Chondrocyte (in vitro differentiated cells): Measurements from ENCODE around the gene CFAP299. TPM values are rescaled to one million over a fixed set of nuclear protein-coding genes. Genes with fewer than 3 reads are reported as not detected.

Experiments used
- DNase-seq: peaks from one replicate; pipeline ENCODE4 v3.0.0; 2021; ENCODE audit warnings: mixed read lengths, low spot score
- H3K27ac Mint-ChIP-seq: one replicate; pipeline ENCODE4 v1.8.0; 2021; ENCODE audit warnings: mild to moderate bottlenecking, moderate library complexity, mixed read lengths; ENCODE audit not compliant: unreplicated experiment
- H3K27me3 Mint-ChIP-seq: 2 replicates; pipeline ENCODE4 v1.8.0; 2021; ENCODE audit warnings: low read depth, mixed read lengths
- H3K36me3 Mint-ChIP-seq: 2 replicates; pipeline ENCODE4 v1.8.0; 2021; ENCODE audit warnings: low read depth, mixed read lengths
- H3K4me1 Mint-ChIP-seq: 2 replicates; pipeline ENCODE4 v1.8.0; 2021; ENCODE audit warnings: low read depth, mild to moderate bottlenecking, mixed read lengths
- H3K4me3 Mint-ChIP-seq: one replicate; pipeline ENCODE4 v1.8.0; 2021; ENCODE audit warnings: mild to moderate bottlenecking, moderate library complexity, mixed read lengths; ENCODE audit not compliant: unreplicated experiment
- H3K9me3 Mint-ChIP-seq: 2 replicates; pipeline ENCODE4 v1.8.0; 2021; ENCODE audit warnings: low read depth, mixed read lengths
- CTCF ChIP-seq: fragments of 200-600 bp; sonication (generic); IDR thresholded peaks from 2 replicates; pipeline ENCODE4 v1.5.0; 2021; ENCODE audit warnings: antibody characterized with exemption, mild to moderate bottlenecking, moderate library complexity
- total RNA-seq: library from RNA; stranded (reverse); gene quantifications from 3 replicates; pipeline ENCODE4 v1.2.1, GENCODE V29; 2021

Gene CFAP299
- total RNA-seq, 1 donor from 2014 or later: 0.52 TPM

GRCh38 chr4:80462621-80463091, 127.1 kb downstream of the CFAP299 start:
- Mint-ChIP-seq H3K4me3 (no peak overlapping the region), H3K27ac (no peak overlapping the region), H3K9me3 (no peaks in the 10 kb centered on the region), H3K4me1 (no peaks in the 10 kb centered on the region), H3K36me3 (no peaks in the 10 kb centered on the region), H3K27me3 (peaks cover 9% of the 10 kb centered on the region)
- no peak for TF ChIP-seq CTCF
- DNase-seq: no peak

GRCh38 chr4:80463509-80463908, 128.0 kb downstream of the CFAP299 start:
- H3K36me3 Mint-ChIP-seq: no peaks in the 10 kb centered on the region
- H3K27ac Mint-ChIP-seq: no peak overlapping the region
- H3K27me3 Mint-ChIP-seq: peaks cover 9% of the 10 kb centered on the region
- no peak for TF ChIP-seq CTCF
- H3K4me1 Mint-ChIP-seq: no peaks in the 10 kb centered on the region
- no peak overlapping the region for H3K4me3 Mint-ChIP-seq
- DNase-seq: no peak
- no peaks in the 10 kb centered on the region for H3K9me3 Mint-ChIP-seq

DNA sequence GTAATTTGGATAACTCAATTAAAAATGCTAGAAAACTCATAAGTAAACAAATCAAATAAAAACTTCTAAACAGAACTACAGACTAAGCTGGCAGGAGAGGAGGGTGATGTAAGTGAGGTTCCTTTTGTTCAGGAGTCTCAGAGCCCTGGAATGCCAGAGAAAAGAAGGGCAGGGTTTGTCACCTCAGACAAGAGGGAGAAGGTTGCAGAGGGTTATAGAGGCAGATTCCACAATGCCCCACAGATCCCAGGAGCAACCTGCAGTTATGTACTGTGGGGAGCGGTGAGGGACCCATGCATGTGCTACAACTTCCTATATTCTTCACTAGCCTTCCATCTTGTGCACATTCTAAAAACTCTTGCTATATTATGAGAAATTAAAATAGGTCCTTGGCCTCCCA, 129.7 kb downstream of the CFAP299 start:
- Mint-ChIP-seq H3K4me3 (no peak overlapping the region), H3K27me3 (peaks cover 11% of the 10 kb centered on the region), H3K36me3 (no peaks in the 10 kb centered on the region), H3K27ac (no peak overlapping the region), H3K4me1 (no peaks in the 10 kb centered on the region), H3K9me3 (no peaks in the 10 kb centered on the region)
- DNase-seq: no peak
- TF ChIP-seq CTCF: no peak

DNA sequence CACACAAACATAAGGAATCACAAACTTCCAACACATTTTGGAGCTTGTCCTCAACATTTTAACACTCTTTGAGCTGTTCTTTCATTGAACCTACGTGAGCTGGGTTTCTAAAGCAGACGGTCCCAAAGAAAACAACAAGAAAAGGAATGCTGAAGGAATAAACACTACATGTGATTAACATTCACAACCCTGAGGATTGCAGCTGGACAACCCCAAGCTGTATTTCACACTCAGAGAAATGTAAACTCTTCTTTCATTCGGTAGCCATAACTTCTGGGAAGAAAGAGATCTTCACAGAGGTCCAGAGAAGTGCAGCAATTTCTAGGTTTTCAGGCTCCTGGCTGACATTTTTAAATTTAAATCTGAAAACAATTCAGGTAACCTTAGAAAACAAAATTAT, 130.2 kb downstream of the CFAP299 start:
- no peak for TF ChIP-seq CTCF
- Mint-ChIP-seq H3K27ac (no peak overlapping the region), H3K36me3 (no peaks in the 10 kb centered on the region), H3K4me3 (no peak overlapping the region), H3K4me1 (no peaks in the 10 kb centered on the region), H3K9me3 (no peaks in the 10 kb centered on the region), H3K27me3 (peaks cover 13% of the 10 kb centered on the region)
- DNase-seq: no peak

DNA sequence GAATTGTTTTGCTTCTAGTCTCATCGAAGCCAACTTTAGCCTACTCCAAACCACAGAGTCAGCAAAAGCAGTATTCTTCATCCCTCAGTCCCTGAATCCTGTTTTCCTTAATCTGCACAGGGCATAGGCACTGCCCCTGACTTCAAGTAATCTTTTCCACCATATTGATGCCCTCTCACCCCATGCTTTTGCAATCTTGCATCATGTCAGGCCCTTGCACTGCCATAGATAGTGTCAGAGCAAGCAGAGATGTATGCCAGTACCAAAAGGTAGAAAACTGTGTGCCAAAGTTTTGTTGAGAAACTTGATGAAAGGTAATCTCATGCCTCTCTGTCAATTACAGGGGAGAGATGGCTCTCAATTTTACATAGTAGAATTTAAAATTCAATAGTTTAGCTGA, 131.1 kb downstream of the CFAP299 start:
- no peak for DNase-seq
- no peak overlapping the region for H3K27ac Mint-ChIP-seq
- H3K9me3 Mint-ChIP-seq: no peaks in the 10 kb centered on the region
- TF ChIP-seq CTCF: no peak
- H3K4me3 Mint-ChIP-seq: no peak overlapping the region
- no peaks in the 10 kb centered on the region for H3K4me1 Mint-ChIP-seq
- peaks cover 13% of the 10 kb centered on the region for H3K27me3 Mint-ChIP-seq
- H3K36me3 Mint-ChIP-seq: no peaks in the 10 kb centered on the region
